Amniotic epithelial cell (primary cell): Measurements from ENCODE around the gene SLC5A3.
A peak's percentile ranks its signal among the peaks of the same experiment; 100 is the strongest.

Experiments used
- DNase-seq: peaks from one replicate; pipeline ENCODE4 v3.0.0-alpha.2; 2010; ENCODE audit warnings: low read depth

The SLC5A3 gene

GRCh38 chr21:34071683-34072082 is 1.7 kb upstream of the SLC5A3 start:
- DNase-seq = no peak

GRCh38 chr21:34072145-34073031 is 990 bp upstream of the SLC5A3 start:
- DNase-seq = peak; percentile 51

GRCh38 chr21:34073749-34074282 is 438 bp downstream of the SLC5A3 start:
- DNase-seq = no peak

- DNase-seq = no peak
Observed at GRCh38 chr21:34074283-34075090, 1.1 kb downstream of the SLC5A3 start.

- no peak for DNase-seq
Observed at GRCh38 chr21:34075091-34075425, 1.7 kb downstream of the SLC5A3 start.

- DNase-seq = peak; percentile 61
Observed at GRCh38 chr21:34075760-34076660, 2.6 kb downstream of the SLC5A3 start.

- no peak for DNase-seq
Observed at GRCh38 chr21:34076835-34077234, 3.5 kb downstream of the SLC5A3 start.

GRCh38 chr21:34077888-34078287 is 4.5 kb downstream of the SLC5A3 start:
- no peak for DNase-seq

- no peak for DNase-seq
Observed at GRCh38 chr21:34078915-34079314, 5.5 kb downstream of the SLC5A3 start.

- no peak for DNase-seq
Observed at GRCh38 chr21:34080710-34081109, 7.3 kb downstream of the SLC5A3 start.

GRCh38 chr21:34082769-34083168 is 9.4 kb downstream of the SLC5A3 start:
- no peak for DNase-seq

GRCh38 chr21:34083357-34083756 is 10.0 kb downstream of the SLC5A3 start:
- DNase-seq = no peak

- DNase-seq = no peak
Observed at GRCh38 chr21:34085129-34085528, 11.8 kb downstream of the SLC5A3 start.

- DNase-seq = no peak
Observed at GRCh38 chr21:34086887-34087306, 13.5 kb downstream of the SLC5A3 start.

- DNase-seq = no peak
Observed at GRCh38 chr21:34088752-34089151, 15.4 kb downstream of the SLC5A3 start.

- no peak for DNase-seq
Observed at GRCh38 chr21:34091032-34091431, 17.7 kb downstream of the SLC5A3 start.

- no peak for DNase-seq
Observed at GRCh38 chr21:34091607-34092006, 18.2 kb downstream of the SLC5A3 start.

- no peak for DNase-seq
Observed at GRCh38 chr21:34092262-34092921, 19.0 kb downstream of the SLC5A3 start.

GRCh38 chr21:34093083-34093482 is 19.7 kb downstream of the SLC5A3 start:
- peak; percentile 43 for DNase-seq

- no peak for DNase-seq
Observed at GRCh38 chr21:34094949-34095348, 21.6 kb downstream of the SLC5A3 start.

- no peak for DNase-seq
Observed at GRCh38 chr21:34097442-34097841, 24.1 kb downstream of the SLC5A3 start.
